ENCODE measurements around the gene SYCN. TPM values are rescaled to one million over a fixed set of nuclear protein-coding genes. Genes with fewer than 3 reads are reported as not detected.
"Not testable (repeated sequence)": the region's sequence is repeated elsewhere in the genome, so short reads cannot be mapped to it uniquely, and the experiment has no call there.

SYCN gene
- total RNA-seq, 2 donors from 2014 or later: not detected

DNA sequence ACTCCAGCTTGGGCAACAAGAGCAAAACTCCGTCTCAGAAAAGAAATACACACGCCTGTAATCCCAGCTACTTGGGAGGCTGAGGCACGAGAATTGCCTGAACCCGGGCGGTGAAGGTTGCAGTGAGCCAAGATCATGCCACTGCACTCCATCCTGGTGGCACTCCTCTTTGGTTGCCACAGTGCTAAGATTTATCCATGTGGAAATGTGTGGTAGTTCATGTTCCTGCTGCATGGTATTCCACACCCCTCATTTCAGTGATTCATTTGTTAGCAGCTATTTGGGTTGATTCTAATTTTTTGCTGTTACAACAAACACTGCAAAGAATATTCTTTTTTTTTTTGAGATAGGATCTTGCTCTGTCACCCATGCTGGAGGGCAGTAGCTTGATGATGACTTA, 28.6 kb upstream of the SYCN start:
- DNase-seq (no peak), ATAC-seq (no peak)

GRCh38 chr19:39230096-39230764, 26.2 kb upstream of the SYCN start:
- DNase-seq: no peak
- no peak for ATAC-seq
- intact Hi-C loops (cut with DNase I): no loop called here

More for the DNA sequence above, 28.6 kb upstream of the SYCN start:
- intact Hi-C loops (cut with DNase I): no loop called here

DNA sequence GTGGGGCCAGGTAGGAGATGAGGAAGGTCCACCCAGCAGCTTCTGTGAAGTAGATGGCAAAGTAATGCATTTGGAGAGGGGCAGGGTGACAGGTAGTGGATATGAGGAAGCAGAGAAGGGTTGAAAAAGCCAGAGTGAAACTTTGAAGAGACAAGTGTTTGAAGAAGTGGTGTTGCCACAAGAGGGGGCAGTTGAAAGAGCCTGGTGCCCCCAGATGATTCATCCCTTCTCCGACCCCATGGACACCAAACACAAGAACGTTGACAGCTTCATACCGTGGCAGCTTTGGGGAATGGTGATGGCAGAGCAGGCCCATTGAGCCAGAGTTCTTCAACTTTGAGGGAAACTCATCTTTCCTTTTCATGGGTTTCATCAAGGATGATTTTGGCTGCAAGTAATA, 20.8 kb upstream of the SYCN start:
- intact Hi-C loops (cut with DNase I): no loop called here
- no peak for DNase-seq
- no peak for ATAC-seq

GRCh38 chr19:39223703-39224279, 19.7 kb upstream of the SYCN start:
- intact Hi-C loops (cut with DNase I): no loop called here
- no peak for ATAC-seq
- DNase-seq: no peak

DNA sequence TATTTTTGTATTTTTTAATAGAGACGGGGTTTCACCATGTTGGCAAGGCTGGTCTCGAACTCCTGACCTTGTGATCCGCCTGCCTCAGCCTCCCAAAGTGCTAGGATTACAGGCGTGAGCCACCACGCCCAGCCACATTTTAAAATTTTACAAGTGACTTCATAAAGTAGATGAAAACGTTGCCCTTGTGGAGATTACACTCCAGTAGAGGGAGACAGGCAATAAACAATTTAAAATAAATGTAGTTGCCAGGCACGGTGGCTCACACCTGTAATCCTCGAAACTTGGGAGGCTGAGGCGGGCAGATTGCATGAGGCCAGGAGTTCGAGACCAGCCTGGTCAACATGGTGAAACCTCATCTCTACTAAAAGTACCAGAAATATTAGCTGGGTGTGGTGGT, 15.0 kb upstream of the SYCN start:
- ATAC-seq; intact Hi-C loops (cut with DNase I); DNase-seq: not testable (repeated sequence)

- ATAC-seq (no peak), DNase-seq (no peak)
- intact Hi-C loops (cut with DNase I): no loop called here
These were observed 14.4 kb upstream of the SYCN start for GRCh38 chr19:39218230-39219007.

DNA sequence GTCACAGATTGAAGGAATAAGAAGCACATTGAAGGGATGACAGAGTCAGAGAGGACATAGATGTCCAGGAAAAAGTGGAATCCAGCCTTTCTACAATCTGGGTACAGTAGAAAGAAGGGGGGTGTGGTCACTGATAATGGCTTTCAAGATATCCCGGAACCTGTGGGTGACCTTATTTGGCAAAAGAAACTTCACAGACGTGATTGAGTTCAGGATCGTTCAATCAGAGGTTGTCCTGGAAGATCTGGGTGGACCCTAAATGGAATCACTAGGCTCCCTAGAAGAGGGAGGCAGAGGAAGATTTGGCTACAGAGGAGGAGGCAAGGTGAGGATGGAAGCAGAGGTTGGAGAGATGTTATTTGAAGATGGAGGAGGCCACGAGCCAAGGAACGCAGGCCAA, 13.0 kb upstream of the SYCN start:
- DNase-seq: no peak
- no peak for ATAC-seq
- intact Hi-C loops (cut with DNase I): no loop called here

DNA sequence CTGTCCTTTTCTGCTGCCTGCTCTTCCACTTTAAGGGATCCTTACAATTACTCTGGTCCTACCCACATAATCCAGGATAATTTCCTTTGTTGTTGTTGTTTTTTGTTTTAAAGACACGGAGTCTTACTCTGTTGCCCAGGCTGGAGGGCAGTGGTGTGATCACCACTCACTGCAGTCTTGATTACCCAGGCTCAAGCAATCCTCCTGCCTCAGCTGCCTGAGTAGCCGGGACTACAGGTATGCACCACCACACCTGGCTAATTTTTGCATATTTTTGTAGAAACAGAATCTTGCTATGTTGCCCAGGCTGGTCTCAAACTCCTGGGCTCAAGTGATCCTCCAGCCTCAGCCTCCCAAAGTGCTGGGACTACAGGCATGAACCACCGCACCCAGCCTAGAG, 11.3 kb upstream of the SYCN start:
- ATAC-seq: not testable (repeated sequence)

DNA sequence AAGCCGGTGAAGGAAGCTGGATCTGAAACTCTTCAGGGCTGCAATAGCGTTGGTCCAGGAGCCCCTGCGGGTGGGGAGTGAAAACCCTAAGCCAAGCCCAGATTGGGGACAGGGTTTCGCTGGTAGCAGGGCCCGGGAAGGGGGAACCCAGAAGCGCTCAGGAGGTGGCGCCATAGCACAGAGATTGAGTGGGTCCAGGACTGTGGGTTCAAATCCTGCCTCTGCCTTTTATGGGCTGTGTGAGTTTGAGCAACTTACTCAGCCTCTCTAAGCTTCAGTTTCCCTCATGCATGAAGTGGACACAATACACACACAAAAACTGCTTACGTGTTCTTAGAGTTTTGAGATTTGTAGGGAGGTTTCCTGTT, 8.3 kb upstream of the SYCN start:
- peak; percentile 47 to 53 for ATAC-seq
- DNase-seq: no peak
- intact Hi-C loops (cut with DNase I): no loop called here

More for the DNA sequence above, 11.3 kb upstream of the SYCN start:
- intact Hi-C loops (cut with DNase I); DNase-seq: not testable (repeated sequence)

GRCh38 chr19:39211731-39212374, 7.8 kb upstream of the SYCN start:
- ATAC-seq: no peak
- intact Hi-C loops (cut with DNase I): no loop called here
- DNase-seq: no peak

DNA sequence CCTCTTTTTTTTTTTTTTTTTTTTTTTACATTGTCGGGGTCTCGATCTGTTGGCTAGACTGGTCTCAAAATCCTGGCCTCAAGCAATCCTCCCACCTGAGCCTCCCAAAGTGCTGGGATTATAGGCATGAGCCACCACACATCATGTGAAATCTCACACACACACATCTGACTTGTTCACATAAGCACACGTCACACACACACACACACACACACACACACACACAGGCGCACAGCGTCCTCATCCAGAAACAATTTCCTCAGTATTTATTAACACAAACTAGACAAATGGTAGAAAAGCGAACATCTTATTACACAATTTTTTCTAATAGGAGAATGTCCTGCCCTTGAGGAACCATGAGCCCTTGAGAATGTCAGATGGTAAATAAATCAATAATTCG, 5.1 kb upstream of the SYCN start:
- no peak for DNase-seq
- intact Hi-C loops (cut with DNase I): no loop called here

GRCh38 chr19:39208175-39208795, 4.2 kb upstream of the SYCN start:
- no peak for ATAC-seq
- intact Hi-C loops (cut with DNase I): no loop called here
- no peak for DNase-seq

More for the DNA sequence above, 5.1 kb upstream of the SYCN start:
- no peak for ATAC-seq

DNA sequence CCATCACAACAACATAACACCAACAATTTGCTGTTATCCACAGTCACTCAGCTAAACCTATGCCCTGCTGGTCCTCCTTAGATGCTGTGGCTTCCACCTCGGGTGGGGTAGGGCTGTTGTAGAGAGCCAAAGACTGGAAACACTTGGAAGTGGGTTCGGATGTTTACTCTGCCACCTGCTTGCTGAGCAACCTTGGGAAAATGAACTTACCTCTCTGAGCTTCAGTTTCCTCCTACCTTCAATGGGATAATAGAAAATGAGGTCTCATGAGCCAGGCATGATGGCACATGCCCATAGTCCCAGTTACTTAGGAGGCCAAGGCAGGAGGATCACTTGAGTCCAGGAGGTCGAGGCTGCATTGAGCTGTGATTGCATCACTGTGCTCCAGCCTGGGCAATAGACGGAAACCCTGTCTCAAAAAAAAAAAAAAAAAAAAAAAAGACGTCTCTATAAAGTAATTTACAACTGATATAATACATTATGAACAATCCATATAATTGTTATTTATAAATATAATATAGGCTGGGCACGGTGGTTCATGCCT, 3.3 kb upstream of the SYCN start:
- ATAC-seq (no peak), DNase-seq (no peak)
- intact Hi-C loops (cut with DNase I): no loop called here

- intact Hi-C loops (cut with DNase I): no loop called here
- no peak for DNase-seq
These were observed 2.1 kb upstream of the SYCN start for GRCh38 chr19:39206122-39206521.

DNA sequence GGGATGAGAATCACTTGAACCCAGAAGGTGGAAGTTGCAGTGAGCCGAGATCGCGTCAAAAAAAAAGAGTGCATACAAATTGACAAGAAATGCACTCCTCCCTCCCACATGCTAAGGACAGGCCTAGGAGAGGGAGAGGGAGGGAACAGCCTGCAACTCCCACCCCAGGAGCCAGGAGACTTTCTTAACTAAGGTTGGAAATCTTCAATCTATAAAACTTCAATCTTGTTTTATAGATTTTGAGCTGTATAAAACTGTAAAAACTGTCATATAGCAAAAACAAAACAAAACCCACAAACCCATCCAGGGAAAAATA, 1.3 kb upstream of the SYCN start:
- DNase-seq: no peak
- ATAC-seq: no peak
- intact Hi-C loops (cut with DNase I): no loop called here

More at GRCh38 chr19:39206122-39206521, 2.1 kb upstream of the SYCN start:
- ATAC-seq: no peak

- DNase-seq (no peak), ATAC-seq (no peak)
- intact Hi-C loops (cut with DNase I): no loop called here
These were observed 1.1 kb downstream of the SYCN start for GRCh38 chr19:39202998-39203355.

DNA sequence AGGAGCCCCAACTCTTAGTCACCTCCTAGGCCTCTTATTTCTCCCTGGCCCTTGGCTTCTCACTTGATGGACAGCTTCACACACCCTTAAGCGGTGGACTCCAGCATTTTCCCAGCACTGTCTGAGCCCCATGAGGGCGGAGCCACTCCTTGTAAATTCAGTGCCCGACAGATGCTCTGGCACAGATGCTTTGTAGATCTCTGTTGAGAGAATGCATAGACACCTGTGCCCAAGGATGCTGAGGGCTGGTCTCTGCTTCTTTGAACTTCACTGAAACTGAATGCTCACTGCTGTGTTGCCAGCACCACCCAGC, 3.3 kb downstream of the SYCN start:
- intact Hi-C loops (cut with DNase I): no loop called here

GRCh38 chr19:39200066-39200802, 3.8 kb downstream of the SYCN start:
- ATAC-seq (no peak), DNase-seq (no peak)
- intact Hi-C loops (cut with DNase I): no loop called here

More for the DNA sequence above, 3.3 kb downstream of the SYCN start:
- ATAC-seq (no peak), DNase-seq (no peak)

- intact Hi-C loops (cut with DNase I): loop anchor here in 1 of 2 donors (10.0 kb wide), 1 partner anchor 126 kb away; the partner anchor contains the start of gene LRFN1
- DNase-seq: peak; percentile 58
- peak; percentile 78 to 92 for ATAC-seq
These were observed 5.0 kb downstream of the SYCN start for GRCh38 chr19:39199025-39199424.

All from left cardiac atrium (tissue), 4 donors.